ENCODE results near the gene MAVS.

Gene MAVS

GRCh38 chr20:3846740-3847428 is at the start of gene MAVS:
MAVS (plus strand) TSS chr20:3846834; CDS start chr20:3854625, 7,791 bp downstream.
- Histone ChIP-seq H3K4me1 (ENCODE audit: control insufficient read depth, insufficient read depth, low read length) (peaks cover 9% of the 10 kb centered on the region), H3K27ac (ENCODE audit: low read depth, low read length) (peak within 1 kb of the TSS; percentile 74), H3K36me3 (ENCODE audit: control insufficient read depth, insufficient read depth, low read length) (no peaks in the 10 kb centered on the region), H3K4me3 (ENCODE audit: low read length) (peak within 1 kb of the TSS; percentile 95), H3K9ac (ENCODE audit: low read length) (peak within 1 kb of the TSS; percentile 94), H3K27me3 (ENCODE audit: control insufficient read depth, insufficient read depth, low read length) (no peaks in the 10 kb centered on the region)

GRCh38 chr20:3797226-3797545 is 49.4 kb upstream of the MAVS start:
- Histone ChIP-seq H3K9ac (ENCODE audit: low read length) (peak overlapping the region; percentile 30), H3K27me3 (ENCODE audit: control insufficient read depth, insufficient read depth, low read length) (no peaks in the 10 kb centered on the region), H3K4me1 (ENCODE audit: control insufficient read depth, insufficient read depth, low read length) (peaks cover 9% of the 10 kb centered on the region), H3K4me3 (ENCODE audit: low read length) (peak overlapping the region; percentile 74), H3K36me3 (ENCODE audit: control insufficient read depth, insufficient read depth, low read length) (peaks cover 5% of the 10 kb centered on the region), H3K27ac (ENCODE audit: low read depth, low read length) (no peak overlapping the region)

GRCh38 chr20:3797592-3798372 is 48.9 kb upstream of the MAVS start:
- H3K4me3 ChIP-seq (ENCODE audit: low read length) = peak overlapping the region; percentile 74
- peaks cover 11% of the 10 kb centered on the region for H3K36me3 ChIP-seq (ENCODE audit: control insufficient read depth, insufficient read depth, low read length)
- H3K9ac ChIP-seq (ENCODE audit: low read length) = no peak overlapping the region
- no peaks in the 10 kb centered on the region for H3K27me3 ChIP-seq (ENCODE audit: control insufficient read depth, insufficient read depth, low read length)
- no peak overlapping the region for H3K27ac ChIP-seq (ENCODE audit: low read depth, low read length)
- H3K4me1 ChIP-seq (ENCODE audit: control insufficient read depth, insufficient read depth, low read length) = peaks cover 9% of the 10 kb centered on the region

GRCh38 chr20:3798373-3798768 is 48.3 kb upstream of the MAVS start:
- H3K27ac ChIP-seq (ENCODE audit: low read depth, low read length) = no peak overlapping the region
- no peak overlapping the region for H3K4me3 ChIP-seq (ENCODE audit: low read length)
- peaks cover 16% of the 10 kb centered on the region for H3K36me3 ChIP-seq (ENCODE audit: control insufficient read depth, insufficient read depth, low read length)
- no peaks in the 10 kb centered on the region for H3K27me3 ChIP-seq (ENCODE audit: control insufficient read depth, insufficient read depth, low read length)
- no peak overlapping the region for H3K9ac ChIP-seq (ENCODE audit: low read length)
- peaks cover 9% of the 10 kb centered on the region for H3K4me1 ChIP-seq (ENCODE audit: control insufficient read depth, insufficient read depth, low read length)

- Histone ChIP-seq H3K27me3 (ENCODE audit: control insufficient read depth, insufficient read depth, low read length) (no peaks in the 10 kb centered on the region), H3K9ac (ENCODE audit: low read length) (no peak overlapping the region), H3K27ac (ENCODE audit: low read depth, low read length) (no peak overlapping the region), H3K36me3 (ENCODE audit: control insufficient read depth, insufficient read depth, low read length) (peaks cover 18% of the 10 kb centered on the region), H3K4me3 (ENCODE audit: low read length) (no peak overlapping the region), H3K4me1 (ENCODE audit: control insufficient read depth, insufficient read depth, low read length) (peaks cover 9% of the 10 kb centered on the region)
These were observed 47.8 kb upstream of the MAVS start for GRCh38 chr20:3798908-3799248.

- H3K4me1 ChIP-seq (ENCODE audit: control insufficient read depth, insufficient read depth, low read length) = peaks cover 9% of the 10 kb centered on the region
- H3K9ac ChIP-seq (ENCODE audit: low read length) = no peak overlapping the region
- no peak overlapping the region for H3K4me3 ChIP-seq (ENCODE audit: low read length)
- H3K27ac ChIP-seq (ENCODE audit: low read depth, low read length) = no peak overlapping the region
- no peaks in the 10 kb centered on the region for H3K27me3 ChIP-seq (ENCODE audit: control insufficient read depth, insufficient read depth, low read length)
- H3K36me3 ChIP-seq (ENCODE audit: control insufficient read depth, insufficient read depth, low read length) = peaks cover 24% of the 10 kb centered on the region
These were observed 46.3 kb upstream of the MAVS start for GRCh38 chr20:3800256-3800877.

GRCh38 chr20:3800878-3801260 is 45.8 kb upstream of the MAVS start:
- no peaks in the 10 kb centered on the region for H3K27me3 ChIP-seq (ENCODE audit: control insufficient read depth, insufficient read depth, low read length)
- H3K27ac ChIP-seq (ENCODE audit: low read depth, low read length) = no peak overlapping the region
- H3K4me3 ChIP-seq (ENCODE audit: low read length) = no peak overlapping the region
- H3K9ac ChIP-seq (ENCODE audit: low read length) = no peak overlapping the region
- H3K4me1 ChIP-seq (ENCODE audit: control insufficient read depth, insufficient read depth, low read length) = peaks cover 13% of the 10 kb centered on the region
- H3K36me3 ChIP-seq (ENCODE audit: control insufficient read depth, insufficient read depth, low read length) = peaks cover 28% of the 10 kb centered on the region

GRCh38 chr20:3801299-3801698 is 45.3 kb upstream of the MAVS start:
- Histone ChIP-seq H3K36me3 (ENCODE audit: control insufficient read depth, insufficient read depth, low read length) (peaks cover 28% of the 10 kb centered on the region), H3K27ac (ENCODE audit: low read depth, low read length) (no peak overlapping the region), H3K27me3 (ENCODE audit: control insufficient read depth, insufficient read depth, low read length) (no peaks in the 10 kb centered on the region), H3K4me1 (ENCODE audit: control insufficient read depth, insufficient read depth, low read length) (peaks cover 18% of the 10 kb centered on the region), H3K4me3 (ENCODE audit: low read length) (no peak overlapping the region), H3K9ac (ENCODE audit: low read length) (no peak overlapping the region)

GRCh38 chr20:3801846-3802245 is 44.8 kb upstream of the MAVS start:
- Histone ChIP-seq H3K36me3 (ENCODE audit: control insufficient read depth, insufficient read depth, low read length) (peaks cover 28% of the 10 kb centered on the region), H3K4me1 (ENCODE audit: control insufficient read depth, insufficient read depth, low read length) (peaks cover 17% of the 10 kb centered on the region), H3K4me3 (ENCODE audit: low read length) (no peak overlapping the region), H3K9ac (ENCODE audit: low read length) (no peak overlapping the region), H3K27me3 (ENCODE audit: control insufficient read depth, insufficient read depth, low read length) (no peaks in the 10 kb centered on the region), H3K27ac (ENCODE audit: low read depth, low read length) (no peak overlapping the region)

GRCh38 chr20:3802524-3803239 is 44.0 kb upstream of the MAVS start:
- Histone ChIP-seq H3K4me3 (ENCODE audit: low read length) (no peak overlapping the region), H3K36me3 (ENCODE audit: control insufficient read depth, insufficient read depth, low read length) (peaks cover 28% of the 10 kb centered on the region), H3K4me1 (ENCODE audit: control insufficient read depth, insufficient read depth, low read length) (peaks cover 21% of the 10 kb centered on the region), H3K27ac (ENCODE audit: low read depth, low read length) (no peak overlapping the region), H3K9ac (ENCODE audit: low read length) (no peak overlapping the region), H3K27me3 (ENCODE audit: control insufficient read depth, insufficient read depth, low read length) (no peaks in the 10 kb centered on the region)

GRCh38 chr20:3803289-3803688 is 43.3 kb upstream of the MAVS start:
- H3K9ac ChIP-seq (ENCODE audit: low read length) = no peak overlapping the region
- H3K27ac ChIP-seq (ENCODE audit: low read depth, low read length) = no peak overlapping the region
- H3K4me3 ChIP-seq (ENCODE audit: low read length) = no peak overlapping the region
- H3K36me3 ChIP-seq (ENCODE audit: control insufficient read depth, insufficient read depth, low read length) = peaks cover 28% of the 10 kb centered on the region
- peaks cover 24% of the 10 kb centered on the region for H3K4me1 ChIP-seq (ENCODE audit: control insufficient read depth, insufficient read depth, low read length)
- H3K27me3 ChIP-seq (ENCODE audit: control insufficient read depth, insufficient read depth, low read length) = no peaks in the 10 kb centered on the region

GRCh38 chr20:3803854-3804253 is 42.8 kb upstream of the MAVS start:
- Histone ChIP-seq H3K4me1 (ENCODE audit: control insufficient read depth, insufficient read depth, low read length) (peaks cover 28% of the 10 kb centered on the region), H3K27ac (ENCODE audit: low read depth, low read length) (no peak overlapping the region), H3K27me3 (ENCODE audit: control insufficient read depth, insufficient read depth, low read length) (no peaks in the 10 kb centered on the region), H3K9ac (ENCODE audit: low read length) (no peak overlapping the region), H3K4me3 (ENCODE audit: low read length) (no peak overlapping the region), H3K36me3 (ENCODE audit: control insufficient read depth, insufficient read depth, low read length) (peaks cover 28% of the 10 kb centered on the region)

Data from rectal smooth muscle tissue (tissue), 1 donor.